ENCODE results near the gene GTPBP1.

DNA sequence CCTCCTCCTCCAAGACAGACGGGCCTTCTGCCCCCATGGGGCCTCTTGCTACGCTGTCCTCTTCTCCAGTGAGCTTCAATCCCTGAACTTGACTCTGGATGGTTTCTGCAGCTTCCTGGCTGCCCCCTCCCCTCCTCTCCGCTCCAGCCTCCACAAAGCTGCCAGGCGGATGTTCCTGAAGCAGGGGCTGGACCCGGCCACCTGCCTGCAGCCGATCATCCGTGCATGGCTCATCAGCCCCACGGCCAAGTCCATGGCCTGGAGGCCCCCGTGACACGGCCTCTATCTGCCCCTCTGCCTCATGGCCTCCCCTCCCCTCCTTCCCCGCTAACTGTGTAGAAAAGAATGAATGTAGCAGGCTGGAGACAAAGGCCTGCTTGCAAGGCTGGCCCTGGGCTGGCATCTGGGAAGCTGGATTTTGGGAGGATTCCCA lies 56.8 kb downstream of the GTPBP1 start:
- TF ChIP-seq, protein P1, sequence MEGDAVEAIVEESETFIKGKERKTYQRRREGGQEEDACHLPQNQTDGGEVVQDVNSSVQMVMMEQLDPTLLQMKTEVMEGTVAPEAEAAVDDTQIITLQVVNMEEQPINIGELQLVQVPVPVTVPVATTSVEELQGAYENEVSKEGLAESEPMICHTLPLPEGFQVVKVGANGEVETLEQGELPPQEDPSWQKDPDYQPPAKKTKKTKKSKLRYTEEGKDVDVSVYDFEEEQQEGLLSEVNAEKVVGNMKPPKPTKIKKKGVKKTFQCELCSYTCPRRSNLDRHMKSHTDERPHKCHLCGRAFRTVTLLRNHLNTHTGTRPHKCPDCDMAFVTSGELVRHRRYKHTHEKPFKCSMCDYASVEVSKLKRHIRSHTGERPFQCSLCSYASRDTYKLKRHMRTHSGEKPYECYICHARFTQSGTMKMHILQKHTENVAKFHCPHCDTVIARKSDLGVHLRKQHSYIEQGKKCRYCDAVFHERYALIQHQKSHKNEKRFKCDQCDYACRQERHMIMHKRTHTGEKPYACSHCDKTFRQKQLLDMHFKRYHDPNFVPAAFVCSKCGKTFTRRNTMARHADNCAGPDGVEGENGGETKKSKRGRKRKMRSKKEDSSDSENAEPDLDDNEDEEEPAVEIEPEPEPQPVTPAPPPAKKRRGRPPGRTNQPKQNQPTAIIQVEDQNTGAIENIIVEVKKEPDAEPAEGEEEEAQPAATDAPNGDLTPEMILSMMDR (IDR thresholded peaks at IDR 0.05; ENCODE audit: low read depth, low read length), result no peak
- TF ChIP-seq, protein P2, sequence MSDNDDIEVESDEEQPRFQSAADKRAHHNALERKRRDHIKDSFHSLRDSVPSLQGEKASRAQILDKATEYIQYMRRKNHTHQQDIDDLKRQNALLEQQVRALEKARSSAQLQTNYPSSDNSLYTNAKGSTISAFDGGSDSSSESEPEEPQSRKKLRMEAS (IDR thresholded peaks at IDR 0.05; ENCODE audit: low read depth, low read length), result no peak
- TF ChIP-seq POLR2A (IDR thresholded peaks at IDR 0.05; ENCODE audit: extremely low read depth, insufficient read length) (no peak), MYC (IDR thresholded peaks at IDR 0.05; ENCODE audit: low read depth, low read length) (no peak)

Measured in NB4 (cell line).